ENCODE data around the gene ST6GAL2. TPM values are rescaled to one million over a fixed set of nuclear protein-coding genes. Genes with fewer than 3 reads are reported as not detected.

Gene ST6GAL2
- total RNA-seq, 1 experiment from 2014 or later: 11.0 TPM

- Mint-ChIP-seq H3K4me3 (no peak overlapping the region), H3K36me3 (no peaks in the 10 kb centered on the region), H3K9me3 (no peaks in the 10 kb centered on the region), H3K27me3 (ENCODE audit: low read depth) (no peaks in the 10 kb centered on the region), H3K4me1 (peaks cover 59% of the 10 kb centered on the region), H3K27ac (no peak overlapping the region)
- CTCF ChIA-PET: interaction anchor here (1.6 kb wide), 1 partner anchor 286 kb away, joined by 3 read pairs; no protein-coding TSS in a partner anchor
- ATAC-seq: no peak
- TF ChIP-seq TEAD1 (CRISPR knock-in tag; IDR thresholded peaks at IDR 0.05) (no peak), MYBL2 (CRISPR knock-in tag; IDR thresholded peaks at IDR 0.05) (no peak), FOXJ3 (CRISPR knock-in tag; IDR thresholded peaks at IDR 0.05; ENCODE audit: borderline replicate concordance) (no peak), ELF4 (CRISPR knock-in tag; IDR thresholded peaks at IDR 0.05; ENCODE audit: low read depth) (no peak), ZBTB21 (CRISPR knock-in tag; IDR thresholded peaks at IDR 0.05; ENCODE audit: borderline replicate concordance) (no peak), AFF4 (CRISPR knock-in tag; IDR thresholded peaks at IDR 0.05; ENCODE audit: borderline replicate concordance) (no peak), GTF2I (CRISPR knock-in tag; conservative IDR thresholded peaks at IDR 0.05) (no peak), MXD4 (CRISPR knock-in tag; IDR thresholded peaks at IDR 0.05; ENCODE audit: borderline replicate concordance) (no peak), SP1 (CRISPR knock-in tag; conservative IDR thresholded peaks at IDR 0.05) (no peak), NFYB (CRISPR knock-in tag; conservative IDR thresholded peaks at IDR 0.05; ENCODE audit: low read depth) (no peak)
- POLR2A ChIA-PET: no interaction called here
- no peak for DNase-seq (ENCODE audit: low spot score)
Measured at GRCh38 chr2:106849253-106849652, 36.7 kb downstream of the ST6GAL2 start.

GRCh38 chr2:106847366-106847765, 38.6 kb downstream of the ST6GAL2 start:
- DNase-seq (ENCODE audit: low spot score): no peak
- CTCF ChIA-PET: no interaction called here
- H3K27ac Mint-ChIP-seq: no peak overlapping the region
- POLR2A ChIA-PET: interaction anchor here (0.7 kb wide), 1 partner anchor 681 kb away, joined by 5 read pairs; no protein-coding TSS in a partner anchor
- peaks cover 41% of the 10 kb centered on the region for H3K4me1 Mint-ChIP-seq
- no peak for ATAC-seq
- H3K9me3 Mint-ChIP-seq: no peaks in the 10 kb centered on the region
- H3K36me3 Mint-ChIP-seq: no peaks in the 10 kb centered on the region
- TF ChIP-seq ZNF281 (CRISPR knock-in tag; IDR thresholded peaks at IDR 0.05): no peak
- no peak for TF ChIP-seq STAT6 (CRISPR knock-in tag; conservative IDR thresholded peaks at IDR 0.05; ENCODE audit: low read depth)
- no peak for TF ChIP-seq CDX4 (CRISPR knock-in tag; IDR thresholded peaks at IDR 0.05; ENCODE audit: borderline replicate concordance)
- TF ChIP-seq CREM (CRISPR knock-in tag; IDR thresholded peaks at IDR 0.05): no peak
- no peak for TF ChIP-seq MLX (CRISPR knock-in tag; IDR thresholded peaks at IDR 0.05)
- no peak for TF ChIP-seq AFF4 (CRISPR knock-in tag; IDR thresholded peaks at IDR 0.05; ENCODE audit: borderline replicate concordance)
- no peak for TF ChIP-seq NFE2L1 (CRISPR knock-in tag; IDR thresholded peaks at IDR 0.05)
- H3K27me3 Mint-ChIP-seq (ENCODE audit: low read depth): no peaks in the 10 kb centered on the region
- H3K4me3 Mint-ChIP-seq: no peak overlapping the region

Measured in WTC11 (cell line).